ENCODE results near the gene PRR27.

The PRR27 gene

GRCh38 chr4:70153937-70154336, at the start of gene PRR27:
TSS of gene PRR27 (plus strand) at chr4:70154237. CDS start at chr4:70154376, 139 bp downstream.
- DNase-seq (ENCODE audit: extremely low read depth, low read depth), result no peak
- TF ChIP-seq CTCF (IDR thresholded peaks at IDR 0.05; ENCODE audit: low read depth, low read length), result no peak

DNA sequence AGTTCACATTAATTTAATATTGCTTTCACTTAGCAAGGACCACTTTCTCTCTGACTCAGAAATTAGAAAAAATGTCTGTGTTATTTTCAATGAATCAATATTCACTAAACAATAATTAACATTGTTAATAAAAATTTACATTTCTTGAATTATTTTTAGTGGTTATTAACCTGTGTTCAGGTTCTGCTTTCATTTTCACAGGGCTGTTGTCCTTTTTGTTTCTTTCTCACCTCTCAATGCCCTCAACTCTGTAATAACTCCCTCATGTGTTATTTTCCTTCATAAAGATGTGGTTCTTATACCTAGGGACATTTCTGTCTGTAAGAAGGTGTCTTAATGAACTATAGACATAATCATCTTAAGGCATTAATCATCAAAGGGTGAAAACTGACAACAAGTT, 43.1 kb upstream of the PRR27 start:
- no peak for TF ChIP-seq CTCF (IDR thresholded peaks at IDR 0.05; ENCODE audit: low read depth, low read length)
- DNase-seq (ENCODE audit: extremely low read depth, low read depth), result no peak

GRCh38 chr4:70113656-70114055, 40.4 kb upstream of the PRR27 start:
- no peak for TF ChIP-seq CTCF (IDR thresholded peaks at IDR 0.05; ENCODE audit: low read depth, low read length)
- no peak for DNase-seq (ENCODE audit: extremely low read depth, low read depth)

GRCh38 chr4:70114096-70114495, 39.9 kb upstream of the PRR27 start:
- TF ChIP-seq CTCF (IDR thresholded peaks at IDR 0.05; ENCODE audit: low read depth, low read length), result no peak
- DNase-seq (ENCODE audit: extremely low read depth, low read depth), result no peak

- no peak for DNase-seq (ENCODE audit: extremely low read depth, low read depth)
- TF ChIP-seq CTCF (IDR thresholded peaks at IDR 0.05; ENCODE audit: low read depth, low read length), result no peak
These were observed 33.7 kb upstream of the PRR27 start for GRCh38 chr4:70120323-70120722.

DNA sequence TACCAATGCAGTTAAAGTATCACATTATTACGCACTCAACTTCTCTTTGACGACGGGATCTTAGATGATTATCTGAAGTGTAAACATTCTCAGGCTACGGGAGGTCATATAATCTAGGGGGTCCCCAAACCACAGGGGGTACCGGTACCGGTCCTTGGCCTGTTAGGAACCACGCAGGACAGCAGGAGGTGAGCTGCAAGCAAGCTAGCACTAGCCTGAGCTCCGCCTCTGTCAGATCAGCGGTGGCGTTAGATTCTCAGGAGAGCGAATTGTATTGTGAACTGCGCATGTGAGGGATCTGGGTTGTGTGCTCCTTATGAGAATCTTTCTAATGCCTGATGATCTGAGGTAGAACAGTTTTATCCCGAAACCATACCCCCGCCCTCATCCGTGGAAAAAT, 20.6 kb upstream of the PRR27 start:
- TF ChIP-seq CTCF (IDR thresholded peaks at IDR 0.05; ENCODE audit: low read depth, low read length), result no peak
- no peak for DNase-seq (ENCODE audit: extremely low read depth, low read depth)

DNA sequence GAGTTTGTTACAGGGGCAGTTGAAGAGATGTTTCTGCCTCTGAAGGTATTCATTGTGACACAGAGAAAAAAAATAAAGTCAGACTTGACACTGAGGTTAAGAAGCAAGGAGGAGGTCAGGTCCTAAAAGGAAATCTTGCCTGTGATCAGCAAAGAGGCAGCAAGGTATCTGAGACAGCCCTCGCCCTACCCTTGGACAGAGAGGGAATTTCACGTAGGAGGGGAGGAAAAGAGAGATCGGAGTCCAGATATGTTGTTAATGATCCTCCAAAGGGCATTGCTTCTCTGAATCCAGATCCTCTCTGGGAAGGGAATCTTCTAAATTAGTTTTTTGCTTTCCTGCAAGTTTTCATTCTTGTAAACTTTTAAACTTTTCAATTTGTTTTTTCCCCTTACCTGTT, 15.3 kb upstream of the PRR27 start:
- no peak for TF ChIP-seq CTCF (IDR thresholded peaks at IDR 0.05; ENCODE audit: low read depth, low read length)
- no peak for DNase-seq (ENCODE audit: extremely low read depth, low read depth)

Data from AG09319 (cell line).